NOMO-1 treated with DMSO at 0.1 percent for 48 hours (cell line): Measurements from ENCODE around the gene KLHL13.

Experiments used
- DNase-seq: peaks from one replicate; lab custom pipeline; 2025; ENCODE audit not compliant: unreplicated experiment; lab: John Stamatoyannopoulos, UW

Gene KLHL13

GRCh38 chrX:117895418-117895817, 221.2 kb downstream of the KLHL13 start:
- no peak for DNase-seq

- no peak for DNase-seq
These were observed 224.1 kb downstream of the KLHL13 start for GRCh38 chrX:117892469-117892868.

- no peak for DNase-seq
These were observed 244.8 kb downstream of the KLHL13 start for GRCh38 chrX:117871796-117872195.

- DNase-seq: no peak
These were observed 256.1 kb downstream of the KLHL13 start for GRCh38 chrX:117860517-117860916.

- DNase-seq: no peak
These were observed 261.8 kb downstream of the KLHL13 start for GRCh38 chrX:117854806-117855205.

- no peak for DNase-seq
These were observed 265.6 kb downstream of the KLHL13 start for GRCh38 chrX:117851025-117851424.
